GDM1 (cell line): ENCODE data around the gene TECPR1.
"Not testable (repeated sequence)": the region's sequence is repeated elsewhere in the genome, so short reads cannot be mapped to it uniquely, and the experiment has no call there.

Experiments
- DNase-seq: peaks from one replicate; lab custom pipeline; 2025; lab: John Stamatoyannopoulos, UW

Gene TECPR1

GRCh38 chr7:98227939-98228338, 24.1 kb downstream of the TECPR1 start:
- no peak for DNase-seq

- DNase-seq, result no peak
Observed at GRCh38 chr7:98225913-98226614, 26.0 kb downstream of the TECPR1 start.

- no peak for DNase-seq
Observed at GRCh38 chr7:98224701-98225181, 27.3 kb downstream of the TECPR1 start.

- DNase-seq, result no peak
Observed at GRCh38 chr7:98223898-98224700, 27.9 kb downstream of the TECPR1 start.

GRCh38 chr7:98223351-98223897, 28.6 kb downstream of the TECPR1 start:
- no peak for DNase-seq

- DNase-seq, result no peak
Observed at GRCh38 chr7:98222533-98223195, 29.4 kb downstream of the TECPR1 start.

- no peak for DNase-seq
Observed at GRCh38 chr7:98221611-98222532, 30.2 kb downstream of the TECPR1 start.

- DNase-seq, result not testable (repeated sequence)
Observed at GRCh38 chr7:98219382-98219781, 32.6 kb downstream of the TECPR1 start.

GRCh38 chr7:98217623-98218582, 34.1 kb downstream of the TECPR1 start:
- DNase-seq, result peak; percentile 16

GRCh38 chr7:98216941-98217622, 35.0 kb downstream of the TECPR1 start:
- DNase-seq, result no peak

GRCh38 chr7:98215561-98216495, 36.2 kb downstream of the TECPR1 start:
- DNase-seq, result no peak

- no peak for DNase-seq
Observed at GRCh38 chr7:98214811-98215321, 37.2 kb downstream of the TECPR1 start.

GRCh38 chr7:98213888-98214810, 37.9 kb downstream of the TECPR1 start:
- DNase-seq, result no peak

- no peak for DNase-seq
Observed at GRCh38 chr7:98213296-98213887, 38.6 kb downstream of the TECPR1 start.

GRCh38 chr7:98212532-98213041, 39.4 kb downstream of the TECPR1 start:
- DNase-seq, result no peak
